Osteocyte (in vitro differentiated cells): Measurements from ENCODE around the gene DENND1A. TPM values are rescaled to one million over a fixed set of nuclear protein-coding genes. Genes with fewer than 3 reads are reported as not detected.
A peak's percentile ranks its signal among the peaks of the same experiment; 100 is the strongest.

Source experiments
- DNase-seq: peaks from one replicate; pipeline ENCODE4 v3.0.0; 2021; ENCODE audit warnings: mixed read lengths; ENCODE audit not compliant: unreplicated experiment; ENCODE audit errors: extremely low spot score
- H3K27ac Mint-ChIP-seq: one replicate; pipeline ENCODE4 v1.8.0; 2021; ENCODE audit warnings: mild to moderate bottlenecking, mixed read lengths; ENCODE audit not compliant: unreplicated experiment
- H3K27me3 Mint-ChIP-seq: one replicate; pipeline ENCODE4 v1.8.0; 2021; ENCODE audit warnings: mixed read lengths; ENCODE audit not compliant: unreplicated experiment
- H3K36me3 Mint-ChIP-seq: one replicate; pipeline ENCODE4 v1.8.0; 2021; ENCODE audit warnings: mixed read lengths; ENCODE audit not compliant: unreplicated experiment
- H3K4me1 Mint-ChIP-seq: one replicate; pipeline ENCODE4 v1.8.0; 2021; ENCODE audit warnings: mixed read lengths; ENCODE audit not compliant: unreplicated experiment
- H3K4me3 Mint-ChIP-seq: one replicate; pipeline ENCODE4 v1.8.0; 2021; ENCODE audit warnings: mild to moderate bottlenecking, moderate library complexity, mixed read lengths; ENCODE audit not compliant: unreplicated experiment
- H3K9me3 Mint-ChIP-seq: one replicate; pipeline ENCODE4 v1.8.0; 2021; ENCODE audit warnings: mixed read lengths; ENCODE audit not compliant: unreplicated experiment
- CTCF ChIP-seq: fragments of 200-600 bp; sonication (generic); IDR thresholded peaks from 2 replicates; pipeline ENCODE4 v1.5.0; 2021; ENCODE audit warnings: antibody characterized with exemption, mild to moderate bottlenecking, moderate library complexity
- total RNA-seq: library from RNA; stranded (reverse); gene quantifications from 2 replicates; pipeline ENCODE4 v1.2.1, GENCODE V29; 2021

The DENND1A gene
- total RNA-seq, 1 donor from 2014 or later = 19.8 TPM

GRCh38 chr9:123645762-123646161 is 284.2 kb downstream of the DENND1A start:
- no peak overlapping the region for H3K4me3 Mint-ChIP-seq
- peaks cover 14% of the 10 kb centered on the region for H3K4me1 Mint-ChIP-seq
- TF ChIP-seq CTCF = no peak
- H3K36me3 Mint-ChIP-seq = peaks cover 11% of the 10 kb centered on the region
- no peak overlapping the region for H3K27ac Mint-ChIP-seq
- no peaks in the 10 kb centered on the region for H3K27me3 Mint-ChIP-seq
- DNase-seq = no peak
- no peaks in the 10 kb centered on the region for H3K9me3 Mint-ChIP-seq

- Mint-ChIP-seq H3K9me3 (no peaks in the 10 kb centered on the region), H3K27ac (no peak overlapping the region), H3K4me3 (no peak overlapping the region), H3K27me3 (no peaks in the 10 kb centered on the region), H3K4me1 (peaks cover 14% of the 10 kb centered on the region), H3K36me3 (peaks cover 11% of the 10 kb centered on the region)
- no peak for DNase-seq
- TF ChIP-seq CTCF = no peak
Observed at GRCh38 chr9:123645126-123645525, 284.8 kb downstream of the DENND1A start.

- Mint-ChIP-seq H3K4me3 (no peak overlapping the region), H3K9me3 (no peaks in the 10 kb centered on the region), H3K27ac (no peak overlapping the region), H3K36me3 (peaks cover 11% of the 10 kb centered on the region), H3K27me3 (no peaks in the 10 kb centered on the region), H3K4me1 (peaks cover 14% of the 10 kb centered on the region)
- DNase-seq = no peak
- no peak for TF ChIP-seq CTCF
Observed at GRCh38 chr9:123643518-123643917, 286.4 kb downstream of the DENND1A start.

- no peaks in the 10 kb centered on the region for H3K9me3 Mint-ChIP-seq
- peak overlapping the region; percentile 7 for H3K27ac Mint-ChIP-seq
- peaks cover 11% of the 10 kb centered on the region for H3K36me3 Mint-ChIP-seq
- no peak for DNase-seq
- H3K4me1 Mint-ChIP-seq = peaks cover 22% of the 10 kb centered on the region
- TF ChIP-seq CTCF = no peak
- no peak overlapping the region for H3K4me3 Mint-ChIP-seq
- no peaks in the 10 kb centered on the region for H3K27me3 Mint-ChIP-seq
Observed at GRCh38 chr9:123642291-123643278, 287.3 kb downstream of the DENND1A start.

- H3K27me3 Mint-ChIP-seq = no peaks in the 10 kb centered on the region
- TF ChIP-seq CTCF = no peak
- H3K36me3 Mint-ChIP-seq = peaks cover 4% of the 10 kb centered on the region
- no peaks in the 10 kb centered on the region for H3K9me3 Mint-ChIP-seq
- no peak overlapping the region for H3K4me3 Mint-ChIP-seq
- H3K4me1 Mint-ChIP-seq = peaks cover 32% of the 10 kb centered on the region
- no peak overlapping the region for H3K27ac Mint-ChIP-seq
- DNase-seq = peak; percentile 48
Observed at GRCh38 chr9:123640792-123641222, 289.1 kb downstream of the DENND1A start.
